ENCODE measurements around the gene PCAT6.
A peak's percentile ranks its signal among the peaks of the same experiment; 100 is the strongest.

Gene PCAT6

DNA sequence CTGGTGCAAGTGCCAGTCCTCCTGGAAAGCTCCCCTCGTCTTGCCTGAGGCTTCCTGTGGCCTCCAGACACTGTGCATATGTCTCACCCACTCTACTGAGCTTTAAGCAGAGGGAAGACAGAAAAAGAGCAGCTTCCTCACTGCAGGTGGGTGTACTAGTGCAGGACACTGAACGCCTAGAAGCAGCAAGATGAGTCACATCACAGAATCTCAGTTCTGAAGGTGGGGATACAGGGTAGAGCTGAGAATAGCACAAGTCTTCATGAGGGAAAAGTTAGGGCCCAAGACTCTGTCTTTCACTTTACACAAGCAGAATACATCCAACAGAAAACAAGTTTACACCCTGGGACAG, 37.4 kb downstream of the PCAT6 start:
- DNase-seq (ENCODE audit: low spot score), result no peak

- DNase-seq (ENCODE audit: low spot score), result no peak
Observed at GRCh38 chr1:202850593-202851362, 40.0 kb downstream of the PCAT6 start.

GRCh38 chr1:202852163-202852904, 41.6 kb downstream of the PCAT6 start:
- peak; percentile 38 for DNase-seq (ENCODE audit: low spot score)

- no peak for DNase-seq (ENCODE audit: low spot score)
Observed at GRCh38 chr1:202854787-202855186, 44.0 kb downstream of the PCAT6 start.

DNA sequence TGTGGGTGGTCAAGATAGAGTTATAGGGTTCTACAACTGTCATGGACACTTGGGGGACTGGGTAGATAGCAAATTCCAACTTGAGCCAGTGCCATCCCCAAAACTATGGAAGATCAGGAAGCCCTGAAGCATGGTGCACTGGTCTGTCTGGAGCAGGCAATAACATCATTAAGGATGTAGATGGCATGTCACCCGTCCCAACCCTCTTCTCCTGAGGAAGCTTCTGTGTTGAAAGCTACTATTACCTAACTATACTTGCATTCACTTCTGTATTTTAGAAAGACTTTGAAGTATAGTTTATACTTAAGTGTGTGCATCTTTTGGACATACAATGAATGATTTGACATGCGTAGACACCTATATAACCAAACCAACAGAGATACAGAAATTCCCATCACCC, 45.3 kb downstream of the PCAT6 start:
- no peak for DNase-seq (ENCODE audit: low spot score)

- DNase-seq (ENCODE audit: low spot score), result no peak
Observed at GRCh38 chr1:202857136-202857610, 46.4 kb downstream of the PCAT6 start.

DNA sequence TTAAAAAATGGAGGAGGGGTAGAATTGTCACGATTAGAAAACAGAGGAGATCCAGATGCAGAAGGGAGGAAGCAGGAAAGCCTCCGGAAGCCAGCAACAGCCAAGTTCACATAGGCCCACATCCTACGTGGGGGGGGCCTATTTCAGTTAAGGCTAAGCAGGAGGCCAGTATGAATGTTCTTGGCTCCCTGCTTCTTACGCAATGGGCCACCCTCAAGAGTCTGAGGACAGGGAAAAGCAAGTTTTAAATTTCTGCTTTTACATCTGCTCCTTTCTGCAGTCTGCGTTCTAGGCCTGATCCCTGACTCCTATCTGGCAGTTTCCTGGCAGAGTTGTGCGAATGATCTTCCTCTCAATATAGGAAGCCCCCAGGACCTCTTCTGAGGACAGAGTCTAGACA, 47.6 kb downstream of the PCAT6 start:
- DNase-seq (ENCODE audit: low spot score), result no peak

DNA sequence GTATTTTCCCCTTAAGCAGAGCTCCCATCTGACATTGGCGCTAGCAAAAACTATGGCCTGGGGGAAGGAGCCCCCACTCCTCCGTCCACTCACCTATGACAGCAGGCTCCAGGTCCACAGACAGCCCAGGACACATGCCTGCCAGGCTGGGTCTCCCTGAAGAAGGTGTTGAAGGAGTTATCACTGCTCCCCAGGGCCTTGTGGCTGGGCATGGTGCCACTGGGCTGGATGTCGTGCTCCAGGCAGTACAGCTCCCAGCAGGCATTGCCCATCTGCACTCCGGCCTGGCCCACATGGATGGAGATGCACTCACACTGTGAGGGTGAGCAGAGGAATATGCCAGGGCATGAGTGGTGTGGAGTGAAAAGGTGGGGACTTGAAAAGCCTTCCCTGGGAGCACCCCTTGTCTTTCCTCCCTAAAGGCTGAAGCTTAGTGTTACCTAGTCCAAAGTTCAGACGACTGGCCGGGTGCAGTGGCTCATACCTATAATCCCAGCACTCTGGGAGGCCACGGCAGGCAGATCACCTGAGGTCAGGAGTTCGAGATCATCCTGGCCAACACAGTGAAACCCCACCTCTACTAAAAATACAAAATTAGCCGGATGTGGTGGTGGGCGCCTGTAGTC, 48.1 kb downstream of the PCAT6 start:
- no peak for DNase-seq (ENCODE audit: low spot score)

DNA sequence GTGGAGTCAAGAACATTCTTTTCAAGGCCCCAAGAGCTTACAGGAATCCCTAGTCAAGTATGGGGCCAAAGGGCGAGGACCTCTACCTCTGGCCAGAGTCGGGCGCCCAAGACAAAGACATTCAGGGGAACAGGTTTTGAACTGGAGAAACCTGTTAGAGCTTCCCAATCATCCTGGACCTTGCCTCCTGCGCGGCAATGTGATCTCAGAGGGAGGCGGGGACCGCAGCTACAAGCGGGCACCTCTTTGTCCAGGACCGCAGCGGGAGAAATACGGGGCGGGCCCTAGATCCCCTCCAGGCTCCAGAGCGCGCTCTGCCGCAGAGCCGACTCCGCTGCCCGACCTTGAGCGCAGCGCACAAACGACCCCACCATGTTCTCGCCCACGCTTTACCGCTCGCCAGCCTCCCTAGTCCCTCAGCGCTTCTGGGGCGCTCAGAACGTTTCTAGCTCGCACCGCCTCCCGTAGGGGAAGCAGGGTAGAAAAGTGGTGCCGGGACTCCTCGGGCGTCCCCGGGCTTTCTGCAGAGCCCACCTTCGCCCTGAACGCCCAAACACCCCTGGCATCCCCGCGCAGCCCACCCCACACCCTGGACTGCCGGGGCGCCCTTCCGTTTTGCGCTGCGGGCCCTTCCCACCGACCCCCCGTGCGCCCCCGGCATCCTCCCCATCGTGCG, 50.1 kb downstream of the PCAT6 start:
- DNase-seq (ENCODE audit: low spot score), result no peak
